HG02571 (cell line): Measurements from ENCODE around the gene MUL1.
A peak's percentile ranks its signal among the peaks of the same experiment; 100 is the strongest.

Experiments used
- ATAC-seq: cut with Tn5 transposase; IDR thresholded peaks from one replicate; pipeline ENCODE4 v1.9.1; 2021; ENCODE audit warnings: mild to moderate bottlenecking, moderate library complexity; ENCODE audit not compliant: unreplicated experiment

MUL1 gene, protein sequence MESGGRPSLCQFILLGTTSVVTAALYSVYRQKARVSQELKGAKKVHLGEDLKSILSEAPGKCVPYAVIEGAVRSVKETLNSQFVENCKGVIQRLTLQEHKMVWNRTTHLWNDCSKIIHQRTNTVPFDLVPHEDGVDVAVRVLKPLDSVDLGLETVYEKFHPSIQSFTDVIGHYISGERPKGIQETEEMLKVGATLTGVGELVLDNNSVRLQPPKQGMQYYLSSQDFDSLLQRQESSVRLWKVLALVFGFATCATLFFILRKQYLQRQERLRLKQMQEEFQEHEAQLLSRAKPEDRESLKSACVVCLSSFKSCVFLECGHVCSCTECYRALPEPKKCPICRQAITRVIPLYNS

DNA sequence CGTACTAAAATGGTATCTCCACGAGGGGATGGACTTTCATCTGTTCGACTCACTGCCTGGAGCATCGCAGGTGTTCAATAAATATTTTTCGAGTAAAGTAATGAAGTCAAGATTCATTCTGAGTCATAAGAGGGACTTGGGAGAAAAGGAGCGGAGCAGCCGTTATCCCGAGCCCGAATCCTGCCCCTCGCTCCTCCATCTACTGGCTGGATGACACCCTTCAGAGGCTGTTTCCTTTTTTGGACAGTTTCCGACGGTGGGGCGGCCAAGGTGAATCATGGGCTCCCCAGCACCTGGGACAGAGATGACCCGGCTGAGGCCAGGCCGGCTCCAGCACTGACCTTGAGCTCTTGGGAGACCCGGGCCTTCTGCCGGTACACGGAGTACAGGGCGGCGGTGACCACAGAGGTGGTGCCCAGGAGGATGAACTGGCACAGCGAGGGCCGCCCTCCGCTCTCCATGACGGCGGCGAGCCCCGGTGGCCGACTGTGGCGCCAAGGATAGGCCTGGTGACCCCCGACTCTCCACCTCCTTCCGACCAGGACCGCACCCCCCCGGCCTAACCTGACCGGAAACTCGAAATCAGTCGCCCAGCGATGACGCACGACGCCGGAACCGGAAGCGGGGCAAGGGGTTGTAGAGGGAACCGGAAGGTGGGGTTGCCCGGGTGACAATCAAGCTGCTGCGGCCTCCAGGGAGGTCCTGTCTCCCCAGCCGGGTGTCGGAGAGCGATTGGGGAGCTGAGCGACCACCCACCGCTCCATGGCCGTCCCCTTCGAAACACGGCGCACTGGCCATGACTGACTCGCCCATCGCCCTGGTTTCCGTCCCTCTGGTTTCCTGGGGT is at the start of gene MUL1:
TSS of gene MUL1 (minus strand) at position 588 of the 847 bp plus-strand sequence. CDS start at position 461, 127 bp downstream.
- ATAC-seq = peak; percentile 84

DNA sequence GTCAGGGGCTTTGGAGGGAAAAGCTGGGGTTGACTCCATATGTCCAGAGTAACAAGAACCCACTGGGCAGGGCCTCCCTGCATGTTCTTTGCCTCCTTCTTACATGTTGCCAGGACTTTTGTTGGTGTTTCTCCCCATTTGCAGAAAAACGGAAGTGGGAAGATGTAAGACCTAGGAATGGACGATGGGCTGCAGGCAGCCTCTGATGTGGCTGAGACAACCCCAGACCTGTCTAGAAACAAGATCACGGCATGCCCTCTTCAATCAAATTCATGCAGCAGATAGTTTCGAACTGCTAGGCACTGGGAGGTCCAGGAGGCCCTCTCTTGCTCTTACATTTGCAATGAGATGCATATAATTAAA is 47.8 kb upstream of the MUL1 start:
- no peak for ATAC-seq

DNA sequence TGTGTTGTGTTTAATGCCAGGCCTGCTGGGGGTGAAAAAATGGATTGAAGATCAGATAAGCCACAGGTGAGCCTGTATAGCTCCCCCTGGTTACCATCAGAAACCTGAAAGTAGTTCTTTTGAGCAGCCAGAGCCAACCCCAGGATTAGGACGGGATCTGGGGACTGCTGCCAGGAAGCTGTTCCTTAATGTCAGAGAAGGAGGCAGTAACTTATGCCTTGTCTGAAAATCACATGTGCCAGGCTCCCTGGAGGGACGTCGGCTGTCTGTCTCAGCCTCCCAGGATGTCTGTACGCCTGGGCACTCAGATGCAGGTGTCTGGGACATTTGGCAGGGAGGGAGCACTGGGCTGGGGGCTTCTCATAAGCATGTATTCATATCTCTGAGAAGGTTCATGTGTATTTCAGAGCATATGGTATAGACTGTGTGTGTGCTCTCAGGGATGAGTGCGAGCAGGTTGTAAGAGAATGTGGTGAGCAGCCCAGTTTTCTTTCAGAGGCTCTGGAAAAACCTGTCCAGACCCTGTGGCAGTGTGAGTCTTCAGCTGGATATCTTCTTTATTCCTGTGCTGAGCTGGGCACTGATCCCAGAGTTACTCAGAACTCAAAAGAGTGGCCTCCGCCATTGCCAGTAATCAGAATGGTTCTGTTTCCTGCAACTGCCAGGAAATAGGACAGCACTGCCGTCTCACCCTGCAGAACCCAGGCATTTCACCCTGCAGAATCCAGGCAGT is 47.2 kb upstream of the MUL1 start:
- no peak for ATAC-seq

DNA sequence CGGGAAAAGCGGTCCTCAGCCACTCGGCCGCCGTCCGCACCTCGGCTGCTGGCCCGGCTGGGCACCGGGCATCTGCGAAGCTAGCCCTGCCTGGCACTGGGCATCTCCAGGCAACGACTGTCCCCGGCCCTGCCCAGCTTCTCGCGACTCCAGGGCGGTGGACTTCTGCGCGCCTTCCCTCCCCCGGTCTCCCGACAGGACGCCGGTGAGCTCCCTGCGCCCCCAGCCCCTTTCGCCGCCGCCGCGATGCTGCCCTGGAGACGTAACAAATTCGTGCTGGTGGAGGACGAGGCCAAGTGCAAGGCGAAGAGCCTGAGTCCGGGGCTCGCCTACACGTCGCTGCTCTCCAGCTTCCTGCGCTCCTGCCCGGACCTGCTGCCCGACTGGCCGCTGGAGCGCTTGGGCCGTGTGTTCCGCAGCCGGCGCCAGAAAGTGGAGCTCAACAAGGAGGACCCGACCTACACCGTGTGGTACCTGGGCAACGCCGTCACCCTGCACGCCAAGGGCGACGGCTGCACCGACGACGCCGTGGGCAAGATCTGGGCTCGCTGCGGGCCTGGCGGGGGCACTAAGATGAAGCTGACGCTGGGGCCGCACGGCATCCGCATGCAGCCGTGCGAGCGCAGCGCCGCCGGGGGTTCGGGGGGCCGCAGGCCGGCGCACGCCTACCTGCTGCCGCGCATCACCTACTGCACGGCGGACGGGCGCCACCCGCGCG is 44.9 kb upstream of the MUL1 start:
- ATAC-seq = no peak

DNA sequence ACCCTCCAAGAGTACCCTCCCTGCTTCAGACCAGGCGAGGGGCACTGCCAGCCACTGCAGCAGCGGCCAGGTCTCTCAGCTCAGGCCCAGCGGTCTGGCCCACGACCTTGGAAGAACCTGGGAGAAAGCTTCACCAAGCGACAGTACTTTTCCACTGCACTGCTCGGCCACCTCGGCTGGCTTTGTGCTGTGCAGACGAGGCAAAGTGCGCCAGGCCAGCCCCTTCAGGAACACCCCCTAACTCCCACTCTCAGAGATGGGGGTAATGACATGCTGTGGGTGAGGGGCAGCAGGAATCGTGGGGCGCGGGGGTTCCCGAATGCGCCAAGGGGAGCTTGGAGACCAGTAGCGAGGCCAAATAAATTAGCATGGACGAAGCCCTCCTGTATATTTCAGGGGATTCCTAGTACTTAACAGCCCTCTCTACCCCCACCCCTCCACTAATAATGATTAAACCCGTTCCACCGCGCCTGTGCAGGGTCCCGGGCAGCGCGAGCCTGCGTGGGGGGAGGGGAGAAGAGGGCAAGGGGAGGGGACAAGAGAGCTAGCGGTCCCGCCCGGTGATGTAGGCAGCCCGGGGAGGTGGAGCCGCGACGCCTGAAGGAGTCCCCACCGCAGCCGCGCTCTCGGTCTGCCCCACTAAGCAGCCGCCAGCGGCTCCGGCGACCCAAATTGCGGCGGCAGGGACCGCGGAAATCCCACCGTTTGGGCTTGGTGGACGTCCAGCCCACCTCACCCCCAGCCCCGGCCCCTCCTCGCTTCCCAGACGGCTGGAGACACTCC is 44.2 kb upstream of the MUL1 start, which contains the start of gene FAM43B:
TSS of gene FAM43B (plus strand) at position 629 of the 783 bp plus-strand sequence. CDS start 401 bp downstream, outside the sequence.
- no peak for ATAC-seq

DNA sequence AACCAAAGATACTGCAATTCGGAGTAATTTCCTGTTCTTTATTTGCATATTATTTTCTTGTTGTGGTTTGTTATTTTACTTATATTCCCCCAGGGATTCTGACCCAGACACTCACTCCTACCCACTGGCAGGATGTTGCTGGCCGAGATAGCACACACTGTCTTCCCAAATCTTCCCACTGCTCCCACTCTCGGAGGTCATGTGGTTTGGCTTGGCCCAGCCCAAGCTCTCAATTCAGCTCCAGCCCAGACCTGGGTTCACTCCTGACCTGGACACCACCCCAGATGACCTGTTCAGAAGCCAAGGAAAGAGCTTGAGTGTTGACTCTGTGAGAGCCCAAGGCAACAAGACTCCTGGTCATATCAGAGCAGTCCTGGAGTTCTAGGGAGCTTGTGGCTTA is 43.2 kb upstream of the MUL1 start:
- no peak for ATAC-seq

DNA sequence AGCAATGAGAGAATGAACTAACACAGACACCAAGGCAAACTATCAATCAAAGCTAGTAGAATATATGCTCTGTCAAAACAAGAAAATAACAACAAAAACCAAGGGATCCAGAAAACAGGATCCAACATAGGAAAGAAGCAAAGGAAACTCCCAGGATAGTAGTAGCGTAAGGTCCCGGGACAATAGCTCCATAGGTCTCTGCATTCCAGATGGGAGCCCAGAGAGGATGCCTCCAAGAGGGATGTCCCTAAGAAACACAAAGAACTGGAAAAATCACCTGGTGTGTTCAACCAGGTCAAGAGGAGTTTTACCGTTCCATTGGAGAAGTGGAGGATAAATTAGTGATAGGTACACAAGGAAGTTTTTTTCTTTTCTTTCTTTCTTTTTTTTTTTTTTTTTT is 38.7 kb upstream of the MUL1 start:
- no peak for ATAC-seq

DNA sequence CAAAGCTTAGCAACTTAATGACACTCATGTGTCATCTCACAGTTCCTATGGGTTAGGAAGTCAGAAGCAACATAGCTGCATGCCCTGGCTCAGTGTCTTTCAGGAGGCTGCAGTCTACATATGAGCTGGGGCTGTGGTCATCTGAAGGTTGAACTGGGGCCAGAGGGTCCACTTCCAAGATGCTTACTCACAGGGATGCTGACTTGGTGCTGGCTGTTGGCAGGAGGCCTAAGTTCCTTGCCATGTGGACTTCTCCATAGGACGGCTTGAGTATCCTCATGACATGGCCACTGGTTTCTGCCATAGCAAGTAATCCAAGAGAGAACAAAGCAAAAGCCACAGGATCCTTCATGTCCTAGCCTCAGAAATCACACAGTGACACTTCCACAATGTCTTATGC is 32.3 kb upstream of the MUL1 start:
- no peak for ATAC-seq

DNA sequence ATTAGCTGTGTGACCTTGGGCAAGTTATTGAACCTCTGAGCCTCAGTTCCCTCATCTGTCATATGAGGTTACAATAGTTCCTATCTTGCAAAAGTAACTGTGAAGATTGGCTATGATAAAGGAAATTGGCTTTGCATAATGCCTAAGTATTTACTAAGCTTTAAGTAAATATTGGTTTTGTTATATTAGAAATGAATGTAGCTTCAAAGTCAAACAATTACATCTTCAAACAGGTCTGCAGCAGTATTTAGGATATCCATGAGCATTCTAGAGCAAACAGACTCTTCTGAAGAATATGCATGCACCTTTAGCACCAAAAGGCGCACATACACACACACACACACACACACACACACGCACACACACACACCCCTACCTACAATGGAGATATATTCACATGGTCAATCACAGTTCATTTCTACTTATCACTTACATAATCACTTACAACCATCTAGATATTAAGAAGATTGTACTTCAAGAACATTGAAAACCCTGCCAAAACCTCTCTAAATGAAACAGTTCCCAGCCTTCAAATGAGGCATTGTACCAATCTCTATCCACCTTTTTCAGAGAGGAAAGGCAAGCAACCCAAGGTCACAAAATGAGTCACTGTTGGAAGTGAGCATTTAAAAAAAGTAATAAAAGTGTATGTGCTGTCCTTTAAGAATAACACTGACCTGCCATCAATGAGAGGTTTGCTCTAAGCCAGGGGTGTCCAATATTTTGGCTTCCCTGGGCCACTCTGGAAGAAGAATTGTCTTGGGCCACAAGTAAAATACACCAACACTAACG is 31.0 kb upstream of the MUL1 start:
- no peak for ATAC-seq

DNA sequence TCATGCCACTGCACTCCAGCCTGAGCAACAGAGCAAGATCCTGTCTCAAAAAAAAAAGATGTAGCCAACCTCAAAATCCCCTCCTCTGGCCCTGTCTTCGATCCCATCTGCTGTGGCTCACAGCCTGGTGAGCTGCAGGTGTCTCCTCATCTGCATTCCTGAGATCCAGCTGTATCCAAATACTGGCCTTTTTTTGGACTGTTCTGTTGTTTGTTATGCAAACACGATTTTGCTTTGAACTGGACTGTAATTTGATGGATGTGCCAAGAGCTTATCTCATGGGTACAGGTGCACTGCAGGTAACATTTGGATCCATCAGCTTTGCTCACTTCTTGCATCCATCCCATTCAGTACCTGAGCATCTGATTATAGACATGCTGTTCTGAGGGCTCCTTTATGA is 30.3 kb upstream of the MUL1 start:
- ATAC-seq = no peak

DNA sequence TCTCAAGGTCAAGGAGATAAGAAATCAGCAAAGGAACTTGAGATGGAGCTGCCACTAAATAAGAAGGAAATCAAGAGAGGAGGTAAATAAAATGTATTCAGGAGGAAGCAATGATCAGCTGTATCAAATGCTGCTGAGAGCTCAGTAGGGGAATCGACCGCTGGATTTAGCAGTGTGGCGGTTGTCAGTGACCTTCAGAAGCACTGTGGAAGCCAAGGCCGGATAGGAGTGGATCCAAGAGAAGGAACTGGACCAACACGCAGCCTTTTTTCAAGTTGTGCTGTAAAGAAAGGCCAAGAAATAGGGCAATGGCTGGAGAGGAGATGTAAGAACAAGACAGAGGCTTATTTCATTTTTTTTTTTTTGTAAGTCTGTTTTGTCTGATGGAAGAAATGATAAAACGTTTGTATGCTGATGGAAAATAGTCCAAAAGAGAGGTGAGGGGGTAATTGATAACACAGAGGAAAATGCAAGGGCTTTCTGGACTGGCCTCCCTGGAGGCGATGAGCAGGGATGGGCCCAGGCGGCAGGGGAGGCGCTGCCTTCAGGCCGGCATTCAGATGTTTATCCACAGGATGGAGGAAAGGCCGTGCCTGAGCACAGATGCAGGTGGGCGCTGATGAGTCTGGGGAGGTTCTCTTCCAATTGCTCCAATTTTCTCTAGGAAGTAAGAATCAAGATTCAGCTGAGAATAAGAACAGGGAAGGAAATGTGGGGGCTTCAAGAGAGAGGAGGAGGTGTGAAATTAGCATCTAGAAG is 26.9 kb upstream of the MUL1 start:
- no peak for ATAC-seq

DNA sequence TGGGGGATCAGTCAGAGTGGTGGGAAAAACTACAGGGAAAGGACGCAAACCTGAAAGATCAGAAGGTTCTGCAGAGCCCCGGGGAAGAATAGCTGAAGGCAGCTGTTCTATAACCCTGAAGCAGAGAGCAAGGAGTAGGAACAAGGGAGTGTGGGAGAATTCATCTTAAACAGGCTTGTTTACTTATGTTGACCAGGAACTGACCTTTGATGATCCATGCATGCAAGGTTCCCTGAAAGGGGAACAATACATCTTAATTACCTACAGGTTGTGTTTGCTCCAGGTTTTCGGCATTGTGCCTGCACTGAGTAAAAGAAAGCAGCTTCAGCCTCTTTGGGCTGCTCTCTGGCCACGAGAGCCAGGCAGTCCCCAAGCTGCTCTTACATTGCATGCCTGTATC is 25.7 kb upstream of the MUL1 start:
- ATAC-seq = no peak

DNA sequence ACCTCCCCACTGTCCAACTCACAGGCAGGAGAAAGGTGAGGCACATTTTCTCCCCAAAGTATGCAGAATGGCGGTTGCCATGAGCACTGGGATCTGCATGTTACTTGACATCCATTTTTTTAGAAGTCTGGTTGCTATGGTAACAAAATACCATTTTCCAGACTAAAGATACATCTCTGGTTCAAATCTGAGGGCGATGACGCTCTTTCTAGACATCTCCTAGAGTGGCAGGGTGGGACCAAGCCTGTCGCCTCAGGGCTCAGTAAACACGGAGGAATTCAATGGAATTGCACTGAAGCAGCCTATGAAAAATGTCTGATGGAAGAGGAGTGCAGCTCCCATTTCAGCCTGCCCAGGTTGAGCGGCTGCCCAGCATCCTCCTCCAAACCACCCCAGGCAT is 22.9 kb upstream of the MUL1 start:
- no peak for ATAC-seq

DNA sequence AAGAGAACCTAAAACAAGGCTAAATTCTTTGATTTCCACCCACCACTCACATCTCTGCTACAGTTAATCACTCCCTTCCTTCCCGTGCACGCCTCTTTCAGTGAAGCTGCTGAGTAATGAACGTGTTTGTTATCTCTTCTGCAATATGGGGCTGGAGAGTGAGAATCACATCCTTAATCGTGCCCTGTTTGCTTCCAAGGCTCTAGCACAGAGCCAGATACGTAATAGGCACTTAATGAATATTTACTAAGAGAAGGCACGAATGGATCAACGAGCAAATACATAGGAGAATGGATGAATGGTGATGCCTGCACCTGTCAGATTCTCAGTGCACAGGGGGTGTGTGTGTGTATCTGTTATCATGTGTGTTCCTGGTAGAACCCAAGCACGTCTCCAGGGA is 22.4 kb upstream of the MUL1 start:
- no peak for ATAC-seq

DNA sequence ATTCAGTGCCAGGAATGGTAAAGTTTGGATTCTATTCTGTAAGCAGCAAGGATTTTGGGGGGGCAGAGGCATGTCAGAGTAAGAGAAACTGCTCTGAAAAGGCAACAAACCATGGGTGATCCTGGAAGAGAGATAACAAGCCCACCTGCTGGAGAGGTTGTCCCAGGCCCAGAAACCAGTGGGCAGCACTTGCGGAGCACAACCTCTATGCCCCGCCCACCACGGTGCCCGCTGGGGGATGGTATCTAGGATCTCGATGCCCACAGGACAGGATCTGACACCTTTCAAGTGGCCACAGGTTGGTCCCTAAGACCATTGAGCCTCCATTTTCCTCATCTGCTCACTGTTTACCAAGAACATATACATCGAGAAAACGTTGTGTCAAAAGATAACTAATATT is 20.3 kb upstream of the MUL1 start:
- ATAC-seq = no peak

DNA sequence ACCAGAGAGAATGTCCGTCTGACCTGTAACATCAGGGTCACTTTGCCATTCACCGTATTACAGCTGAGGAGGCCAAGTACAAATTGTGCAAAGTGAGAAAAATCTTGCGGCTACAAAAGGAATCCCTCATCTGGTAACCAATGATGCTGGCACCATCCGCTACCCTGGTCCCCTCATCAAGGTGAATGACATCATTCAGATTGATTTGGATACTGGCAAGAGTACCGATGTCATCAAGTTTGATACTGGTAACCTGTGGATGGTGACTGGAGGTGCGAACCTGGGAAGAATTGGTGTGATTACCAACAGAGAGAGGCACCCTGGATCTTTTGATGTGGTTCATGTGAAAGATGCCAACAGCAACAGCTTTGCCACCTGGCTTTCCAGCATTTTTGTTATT is 18.3 kb upstream of the MUL1 start:
- no peak for ATAC-seq

DNA sequence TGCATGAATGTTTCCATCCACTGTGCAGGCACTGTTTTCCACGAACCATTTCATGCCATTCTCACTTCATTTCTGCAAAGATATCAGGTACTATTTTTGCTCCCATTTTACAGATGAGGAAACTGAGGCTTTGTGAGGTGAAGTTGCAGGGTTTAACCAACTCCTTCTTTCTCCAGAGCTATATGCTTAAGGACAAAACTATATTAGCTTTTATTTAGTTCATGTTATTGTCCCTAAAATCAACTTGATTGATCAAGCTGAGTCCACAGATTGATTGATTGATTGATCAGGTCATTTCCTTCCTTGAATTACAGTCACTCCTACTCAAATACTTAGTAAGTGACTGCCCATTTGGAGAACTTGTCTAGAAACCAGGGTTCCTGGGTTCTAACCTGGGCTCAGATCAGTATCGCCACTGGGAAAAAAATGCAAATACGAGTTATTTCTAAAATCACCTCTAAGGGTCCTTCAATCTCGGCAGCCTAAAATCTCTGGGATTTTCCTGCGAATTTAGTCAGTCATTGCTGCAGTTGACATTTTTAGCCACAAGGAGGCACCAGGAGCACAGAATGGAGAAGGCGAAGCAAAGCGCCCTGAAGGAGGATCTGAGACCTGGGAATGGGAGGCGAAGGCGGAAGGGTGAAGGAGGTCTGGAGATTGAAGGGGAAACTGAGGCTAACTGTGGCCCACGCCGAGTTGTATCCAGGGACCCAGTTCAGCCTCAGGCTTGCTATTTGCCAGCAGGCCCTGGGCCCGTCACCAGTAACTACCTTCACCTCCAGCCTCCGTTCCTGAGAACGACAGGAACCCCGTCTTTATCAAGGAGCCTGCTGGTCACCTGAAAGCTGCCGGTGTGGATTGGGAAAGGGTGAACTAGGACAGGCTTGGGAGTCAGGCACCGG is 14.3 kb upstream of the MUL1 start:
- ATAC-seq = no peak
